Prostate gland (tissue), 2 donors: Measurements from ENCODE around the gene MRM3. TPM values are rescaled to one million over a fixed set of nuclear protein-coding genes. Genes with fewer than 3 reads are reported as not detected.

ENCODE experiments used
- DNase-seq: peaks from one replicate; pipeline ENCODE4 v3.0.0-alpha.2; 2019; ENCODE audit warnings: low spot score
- H3K27ac ChIP-seq, 2 donors: fragments of 200-600 bp; sonication (generic); 2 replicates each; pipeline ENCODE4 v1.5.1; 2017 to 2019
- H3K27me3 ChIP-seq: fragments of 200-600 bp; sonication (generic); replicated peaks from 2 replicates; pipeline ENCODE4 v1.5.1; 2019; ENCODE audit not compliant: insufficient read depth
- H3K36me3 ChIP-seq, 2 donors: fragments of 200-600 bp; sonication (generic); 1 replicate in 1 of 2; 2 replicates in 1 of 2; pipeline versions ENCODE4 v1.5.1 to v1.8.1; 2017 to 2019
- H3K4me1 ChIP-seq: fragments of 200-600 bp; sonication (generic); replicated peaks from 2 replicates; pipeline ENCODE4 v1.5.1; 2019
- H3K4me3 ChIP-seq, 2 donors: fragments of 200-600 bp; sonication (generic); 2 replicates each; pipeline ENCODE4 v1.5.1; 2017 to 2019
- H3K9me3 ChIP-seq: fragments of 200-600 bp; sonication (generic); 2 replicates; pipeline ENCODE4 v1.5.1; 2017
- POLR2A ChIP-seq: fragments of 450-650 bp; IDR thresholded peaks from one replicate; pipeline ENCODE4 v1.6.1; 2016; ENCODE audit warnings: antibody characterized with exemption, mild to moderate bottlenecking
- POLR2AphosphoS5 ChIP-seq: sonication (generic); formaldehyde crosslinking; IDR thresholded peaks from one replicate; pipeline ENCODE4 v1.6.1; 2017; ENCODE audit warnings: antibody characterized with exemption
- WGBS: methylation state at CpG from one replicate; pipeline ENCODE4 v1.1.5; 2018; 5-methylcytosine and 5-hydroxymethylcytosine counted together
- intact Hi-C: fragments of 100-400 bp; cut with DNase I; formaldehyde crosslinking; loops from one replicate; pipeline ENCODE4 v1.14.2; 2022
- total RNA-seq, 2 donors: library from RNA; depleted of rRNA; stranded (reverse); fragments of >200 nt; gene quantifications; one replicate each; pipeline ENCODE4 v1.1.0, GENCODE V29; 2016
- TF ChIP-seq, protein P1 (sequence below), 4 experiments: fragments of 200-600 bp in 2 of 4; fragments of 450-650 bp in 2 of 4; sonication (generic) in 2 of 4; IDR thresholded peaks; 1 replicate in 3 of 4; 2 replicates in 1 of 4; pipeline ENCODE4 v1.5.1; 2016 to 2019; ENCODE audit warnings: antibody characterized with exemption in 4 of 4, mild to moderate bottlenecking in 2 of 4, moderate library complexity in 2 of 4

MRM3 gene
- total RNA-seq, 2 donors from 2014 or later = 15.1 to 22.3 TPM

- no peaks in the 10 kb centered on the region for H3K27me3 ChIP-seq
- no peak for DNase-seq
- intact Hi-C loops = no loop called here
- H3K27ac ChIP-seq = no peak overlapping the region
- WGBS = 86% methylated on average over 18 of the region's 18 CpGs
- TF ChIP-seq POLR2AphosphoS5 = no peak
- TF ChIP-seq POLR2A = no peak
- TF ChIP-seq, protein P1, sequence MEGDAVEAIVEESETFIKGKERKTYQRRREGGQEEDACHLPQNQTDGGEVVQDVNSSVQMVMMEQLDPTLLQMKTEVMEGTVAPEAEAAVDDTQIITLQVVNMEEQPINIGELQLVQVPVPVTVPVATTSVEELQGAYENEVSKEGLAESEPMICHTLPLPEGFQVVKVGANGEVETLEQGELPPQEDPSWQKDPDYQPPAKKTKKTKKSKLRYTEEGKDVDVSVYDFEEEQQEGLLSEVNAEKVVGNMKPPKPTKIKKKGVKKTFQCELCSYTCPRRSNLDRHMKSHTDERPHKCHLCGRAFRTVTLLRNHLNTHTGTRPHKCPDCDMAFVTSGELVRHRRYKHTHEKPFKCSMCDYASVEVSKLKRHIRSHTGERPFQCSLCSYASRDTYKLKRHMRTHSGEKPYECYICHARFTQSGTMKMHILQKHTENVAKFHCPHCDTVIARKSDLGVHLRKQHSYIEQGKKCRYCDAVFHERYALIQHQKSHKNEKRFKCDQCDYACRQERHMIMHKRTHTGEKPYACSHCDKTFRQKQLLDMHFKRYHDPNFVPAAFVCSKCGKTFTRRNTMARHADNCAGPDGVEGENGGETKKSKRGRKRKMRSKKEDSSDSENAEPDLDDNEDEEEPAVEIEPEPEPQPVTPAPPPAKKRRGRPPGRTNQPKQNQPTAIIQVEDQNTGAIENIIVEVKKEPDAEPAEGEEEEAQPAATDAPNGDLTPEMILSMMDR (IDR thresholded peaks at IDR 0.05) = no peak
- H3K4me1 ChIP-seq = no peaks in the 10 kb centered on the region
- no peak overlapping the region for H3K4me3 ChIP-seq
- H3K9me3 ChIP-seq = no peaks in the 10 kb centered on the region
- peaks cover 0 to 3% of the 10 kb centered on the region in 2 donors for H3K36me3 ChIP-seq
Observed at GRCh38 chr17:740240-741017, 41.7 kb upstream of the MRM3 start.

- no peak for DNase-seq
- Histone ChIP-seq H3K9me3 (no peaks in the 10 kb centered on the region), H3K4me1 (no peaks in the 10 kb centered on the region), H3K36me3 (peaks cover 0 to 17% of the 10 kb centered on the region in 2 donors), H3K27ac (no peak overlapping the region), H3K4me3 (no peak overlapping the region), H3K27me3 (no peaks in the 10 kb centered on the region)
- WGBS = 78% methylated on average over 11 of the region's 11 CpGs
- TF ChIP-seq, protein P1 (IDR thresholded peaks at IDR 0.05) = no peak
- TF ChIP-seq POLR2AphosphoS5 (no peak), POLR2A (no peak)
- intact Hi-C loops = no loop called here
Observed at GRCh38 chr17:742147-742793, 39.9 kb upstream of the MRM3 start.

- peaks cover 0 to 17% of the 10 kb centered on the region in 2 donors for H3K36me3 ChIP-seq
- no peak for DNase-seq
- H3K4me3 ChIP-seq = no peak overlapping the region
- H3K9me3 ChIP-seq = no peaks in the 10 kb centered on the region
- 89% methylated on average over 4 of the region's 4 CpGs for WGBS
- H3K27ac ChIP-seq = no peak overlapping the region
- intact Hi-C loops = no loop called here
- no peaks in the 10 kb centered on the region for H3K4me1 ChIP-seq
- TF ChIP-seq, protein P1 (IDR thresholded peaks at IDR 0.05) = no peak
- TF ChIP-seq POLR2A = no peak
- TF ChIP-seq POLR2AphosphoS5 = no peak
- no peaks in the 10 kb centered on the region for H3K27me3 ChIP-seq
Observed at GRCh38 chr17:743139-743538, 39.0 kb upstream of the MRM3 start.

DNA sequence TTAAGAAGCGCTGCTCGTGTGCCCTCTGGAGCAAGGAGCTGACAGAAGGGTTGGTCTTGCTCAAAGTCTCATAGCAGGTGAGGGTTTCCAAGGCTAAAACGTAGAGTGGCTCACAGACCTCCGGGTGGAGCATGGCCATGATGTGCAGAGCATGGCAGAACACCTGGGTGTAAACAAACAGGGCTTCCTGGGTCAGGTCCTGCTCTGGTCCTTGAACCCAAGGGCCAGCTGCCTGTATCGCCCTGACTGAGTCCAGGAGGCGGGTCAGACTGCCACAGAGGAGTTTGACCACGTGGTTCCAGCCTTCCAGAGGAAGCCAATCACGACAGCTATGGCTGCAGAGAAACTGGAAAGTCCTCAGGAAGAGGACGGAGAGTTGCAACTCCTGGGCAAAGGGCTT is 37.2 kb upstream of the MRM3 start:
- Histone ChIP-seq H3K27ac (no peak overlapping the region), H3K36me3 (peaks cover 0 to 17% of the 10 kb centered on the region in 2 donors), H3K4me3 (no peak overlapping the region), H3K27me3 (no peaks in the 10 kb centered on the region), H3K4me1 (no peaks in the 10 kb centered on the region), H3K9me3 (no peaks in the 10 kb centered on the region)
- 86% methylated on average over 9 of the region's 9 CpGs for WGBS
- no peak for DNase-seq
- TF ChIP-seq POLR2AphosphoS5 (no peak), POLR2A (no peak)
- TF ChIP-seq, protein P1 (IDR thresholded peaks at IDR 0.05) = no peak
- intact Hi-C loops = no loop called here

DNA sequence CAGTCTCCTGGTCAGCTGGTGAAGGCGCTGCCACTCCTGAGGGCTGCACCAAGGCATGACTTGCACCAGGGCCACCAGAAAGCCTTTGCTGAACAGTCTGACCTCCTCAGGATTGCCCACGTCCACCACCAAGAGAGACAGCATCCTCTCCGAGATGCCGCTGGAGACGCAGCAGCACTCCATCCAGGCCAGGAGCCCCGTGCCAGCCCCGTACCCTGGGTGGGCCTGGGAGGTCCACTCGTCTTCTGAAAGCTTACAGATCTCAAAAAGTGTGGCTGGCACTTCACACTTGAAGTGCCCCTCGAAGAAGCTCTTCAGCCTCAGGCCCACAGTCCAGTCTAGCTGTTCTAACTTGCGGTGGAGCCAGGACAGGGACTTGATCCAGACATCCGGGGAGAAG is 36.7 kb upstream of the MRM3 start:
- peaks cover 0 to 17% of the 10 kb centered on the region in 2 donors for H3K36me3 ChIP-seq
- no peak for DNase-seq
- no peaks in the 10 kb centered on the region for H3K27me3 ChIP-seq
- WGBS = 82% methylated on average over 6 of the region's 11 CpGs
- no peaks in the 10 kb centered on the region for H3K4me1 ChIP-seq
- TF ChIP-seq, protein P1 (IDR thresholded peaks at IDR 0.05) = no peak
- no peak for TF ChIP-seq POLR2AphosphoS5
- intact Hi-C loops = no loop called here
- H3K9me3 ChIP-seq = no peaks in the 10 kb centered on the region
- no peak overlapping the region for H3K27ac ChIP-seq
- H3K4me3 ChIP-seq = no peak overlapping the region
